ENCODE results near the gene FRMPD4.

- TF ChIP-seq, protein P1, sequence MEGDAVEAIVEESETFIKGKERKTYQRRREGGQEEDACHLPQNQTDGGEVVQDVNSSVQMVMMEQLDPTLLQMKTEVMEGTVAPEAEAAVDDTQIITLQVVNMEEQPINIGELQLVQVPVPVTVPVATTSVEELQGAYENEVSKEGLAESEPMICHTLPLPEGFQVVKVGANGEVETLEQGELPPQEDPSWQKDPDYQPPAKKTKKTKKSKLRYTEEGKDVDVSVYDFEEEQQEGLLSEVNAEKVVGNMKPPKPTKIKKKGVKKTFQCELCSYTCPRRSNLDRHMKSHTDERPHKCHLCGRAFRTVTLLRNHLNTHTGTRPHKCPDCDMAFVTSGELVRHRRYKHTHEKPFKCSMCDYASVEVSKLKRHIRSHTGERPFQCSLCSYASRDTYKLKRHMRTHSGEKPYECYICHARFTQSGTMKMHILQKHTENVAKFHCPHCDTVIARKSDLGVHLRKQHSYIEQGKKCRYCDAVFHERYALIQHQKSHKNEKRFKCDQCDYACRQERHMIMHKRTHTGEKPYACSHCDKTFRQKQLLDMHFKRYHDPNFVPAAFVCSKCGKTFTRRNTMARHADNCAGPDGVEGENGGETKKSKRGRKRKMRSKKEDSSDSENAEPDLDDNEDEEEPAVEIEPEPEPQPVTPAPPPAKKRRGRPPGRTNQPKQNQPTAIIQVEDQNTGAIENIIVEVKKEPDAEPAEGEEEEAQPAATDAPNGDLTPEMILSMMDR (IDR thresholded peaks at IDR 0.05), result no peak
- TF ChIP-seq EP300 (IDR thresholded peaks at IDR 0.05), result no peak
Observed at GRCh38 chrX:12423346-12423745, 285.1 kb downstream of the FRMPD4 start.

All from tibial nerve (tissue), 4 donors.